Measurements from ENCODE around the gene ROBO1. TPM values are rescaled to one million over a fixed set of nuclear protein-coding genes. Genes with fewer than 3 reads are reported as not detected.
A peak's percentile ranks its signal among the peaks of the same experiment; 100 is the strongest.

Gene ROBO1
- total RNA-seq, 2 experiments from 2014 or later, result 8.6 to 9.0 TPM

GRCh38 chr3:79032686-79033318 lies 735.0 kb downstream of the ROBO1 start:
- Mint-ChIP-seq H3K9me3 (no peaks in the 10 kb centered on the region), H3K4me3 (no peak overlapping the region), H3K4me1 (ENCODE audit: low read depth) (no peaks in the 10 kb centered on the region), H3K27ac (no peak overlapping the region), H3K27me3 (peaks cover 2% of the 10 kb centered on the region), H3K36me3 (ENCODE audit: low read depth) (no peaks in the 10 kb centered on the region)
- peak; percentile 38 for TF ChIP-seq CTCF (IDR thresholded peaks at IDR 0.05)
- CTCF ChIA-PET, result interaction anchor here (2.5 kb wide), 1 partner anchor 376 kb away, joined by 16 read pairs; no protein-coding TSS in a partner anchor
- DNase-seq (peak; percentile 5), ATAC-seq (no peak)
- POLR2A ChIA-PET, result no interaction called here
- intact Hi-C loops (cut with micrococcal nuclease), result loop anchor here (2.0 kb wide), 1 partner anchor 374 kb away; no protein-coding TSS in a partner anchor

DNA sequence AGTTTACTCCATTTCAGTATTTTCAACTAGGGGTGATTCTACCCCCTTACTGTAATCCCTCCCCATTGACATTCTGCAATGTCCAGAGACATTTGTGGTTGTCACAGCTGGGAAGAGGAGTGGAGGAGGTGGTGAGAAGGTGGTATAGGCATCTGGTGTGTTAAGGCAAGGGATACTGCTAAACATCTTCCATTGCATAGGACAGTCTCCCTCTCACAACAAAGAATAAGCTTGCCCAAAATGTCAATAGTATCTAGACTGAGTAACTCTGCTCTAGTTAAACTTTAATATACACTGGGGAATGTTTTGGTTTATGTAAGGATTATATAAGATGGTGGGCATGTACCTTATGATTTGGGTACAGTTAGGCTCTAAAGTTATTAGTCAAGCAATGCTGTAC lies 737.6 kb downstream of the ROBO1 start:
- DNase-seq, result no peak
- Mint-ChIP-seq H3K27ac (no peak overlapping the region), H3K27me3 (no peaks in the 10 kb centered on the region), H3K36me3 (ENCODE audit: low read depth) (no peaks in the 10 kb centered on the region), H3K4me1 (ENCODE audit: low read depth) (no peaks in the 10 kb centered on the region), H3K9me3 (no peaks in the 10 kb centered on the region), H3K4me3 (no peak overlapping the region)
- ChIA-PET CTCF (no interaction called here), POLR2A (no interaction called here)
- no peak for TF ChIP-seq CTCF (IDR thresholded peaks at IDR 0.05)
- intact Hi-C loops (cut with micrococcal nuclease), result no loop called here
- ATAC-seq, result no peak

GRCh38 chr3:79028916-79029315 lies 738.9 kb downstream of the ROBO1 start:
- no peaks in the 10 kb centered on the region for H3K9me3 Mint-ChIP-seq
- H3K27me3 Mint-ChIP-seq, result no peaks in the 10 kb centered on the region
- TF ChIP-seq CTCF (IDR thresholded peaks at IDR 0.05), result no peak
- POLR2A ChIA-PET, result no interaction called here
- H3K27ac Mint-ChIP-seq, result no peak overlapping the region
- no peaks in the 10 kb centered on the region for H3K36me3 Mint-ChIP-seq (ENCODE audit: low read depth)
- ATAC-seq, result no peak
- no peak overlapping the region for H3K4me3 Mint-ChIP-seq
- CTCF ChIA-PET, result no interaction called here
- no peaks in the 10 kb centered on the region for H3K4me1 Mint-ChIP-seq (ENCODE audit: low read depth)
- no peak for DNase-seq
- intact Hi-C loops (cut with micrococcal nuclease), result no loop called here

DNA sequence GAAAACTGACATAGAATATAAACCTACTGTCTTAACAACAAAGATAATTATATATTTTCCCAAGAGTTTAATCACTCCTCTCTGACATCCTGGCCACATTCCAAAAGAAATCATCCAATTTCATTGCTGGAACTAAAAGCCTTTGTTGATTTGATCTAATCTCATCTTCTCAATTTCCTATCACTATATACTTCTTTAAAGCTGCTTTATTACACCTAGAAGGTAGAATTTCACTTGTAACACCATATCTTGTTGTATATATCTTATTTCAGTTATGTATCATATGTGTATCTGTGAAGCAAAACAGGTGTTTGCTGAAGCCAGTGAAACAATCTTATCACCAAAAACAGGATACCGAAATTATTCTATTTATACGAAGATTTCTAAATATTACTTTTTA lies 740.2 kb downstream of the ROBO1 start:
- no peak for DNase-seq
- intact Hi-C loops (cut with micrococcal nuclease), result no loop called here
- POLR2A ChIA-PET, result no interaction called here
- Mint-ChIP-seq H3K9me3 (no peaks in the 10 kb centered on the region), H3K4me3 (no peak overlapping the region), H3K27ac (no peak overlapping the region), H3K4me1 (ENCODE audit: low read depth) (no peaks in the 10 kb centered on the region), H3K27me3 (no peaks in the 10 kb centered on the region), H3K36me3 (ENCODE audit: low read depth) (no peaks in the 10 kb centered on the region)
- no peak for TF ChIP-seq CTCF (IDR thresholded peaks at IDR 0.05)
- no peak for ATAC-seq
- CTCF ChIA-PET, result no interaction called here

- peaks cover 4% of the 10 kb centered on the region for H3K9me3 Mint-ChIP-seq
- ATAC-seq, result no peak
- DNase-seq, result no peak
- no peak for TF ChIP-seq CTCF (IDR thresholded peaks at IDR 0.05)
- no peak overlapping the region for H3K27ac Mint-ChIP-seq
- POLR2A ChIA-PET, result no interaction called here
- H3K4me3 Mint-ChIP-seq, result no peak overlapping the region
- peaks cover 6% of the 10 kb centered on the region for H3K4me1 Mint-ChIP-seq (ENCODE audit: low read depth)
- peaks cover 8% of the 10 kb centered on the region for H3K27me3 Mint-ChIP-seq
- CTCF ChIA-PET, result no interaction called here
- intact Hi-C loops (cut with micrococcal nuclease), result loop anchor here (5.0 kb wide), 1 partner anchor 358 kb away; no protein-coding TSS in a partner anchor
- no peaks in the 10 kb centered on the region for H3K36me3 Mint-ChIP-seq (ENCODE audit: low read depth)
Observed at GRCh38 chr3:79019924-79020173, 747.9 kb downstream of the ROBO1 start.

Measured in activated CD8-positive, alpha-beta T cell treated with anti-CD3 and anti-CD28 coated beads for 36 hours (primary cell).